PC-9 (cell line): ENCODE results near the gene CLDN20.
"Not testable (repeated sequence)": the region's sequence is repeated elsewhere in the genome, so short reads cannot be mapped to it uniquely, and the experiment has no call there.

Source experiments
- CTCF ChIP-seq: fragments of 200-600 bp; sonication (generic); conservative IDR thresholded peaks from 2 replicates; pipeline ENCODE4 v1.6.1; 2017; ENCODE audit warnings: mixed run types, antibody characterized with exemption, mild to moderate bottlenecking, moderate library complexity
- EZH2 ChIP-seq: fragments of 200-600 bp; sonication (generic); IDR thresholded peaks from 2 replicates; pipeline ENCODE4 v1.8.0; 2017; ENCODE audit warnings: antibody characterized with exemption, low read depth

- not testable (repeated sequence) for TF ChIP-seq CTCF, EZH2
Observed at GRCh38 chr6:155218711-155219110, 45.1 kb upstream of the CLDN20 start.
